Measurements from ENCODE around the gene GNAL. TPM values are rescaled to one million over a fixed set of nuclear protein-coding genes. Genes with fewer than 3 reads are reported as not detected.

GNAL gene
- total and polyA plus RNA-seq, 10 donors, result 0.74 to 5.7 (median 3.0) TPM

DNA sequence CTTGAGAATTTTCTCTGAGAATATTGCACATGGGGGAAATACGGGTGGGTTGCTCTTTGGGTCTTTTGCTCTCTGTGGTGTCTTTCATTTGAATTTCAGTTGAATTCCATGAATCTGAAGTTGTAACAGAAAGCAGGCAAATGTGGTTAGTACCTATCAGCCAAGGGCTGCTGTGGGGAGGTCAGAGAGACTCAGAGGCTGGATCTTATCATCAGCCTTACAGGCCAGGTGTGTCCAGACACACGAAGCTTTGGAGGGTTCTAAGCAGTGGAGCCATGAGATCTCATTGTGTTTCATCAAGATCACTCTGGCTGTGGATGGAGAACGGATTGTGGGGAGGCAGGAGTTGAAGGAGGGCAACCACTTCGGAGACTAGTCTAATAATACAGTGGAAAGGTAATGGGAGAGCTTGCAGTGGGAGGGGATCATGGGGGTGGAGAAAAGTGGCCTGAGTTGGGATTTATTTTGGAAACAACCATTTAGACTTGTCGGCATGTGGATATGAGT is 68.1 kb downstream of the GNAL start:
- Histone ChIP-seq H3K27ac (no peak overlapping the region), H3K36me3 (no peaks in the 10 kb centered on the region), H3K9me3 (no peaks in the 10 kb centered on the region), H3K4me1 (peaks cover 0 to 10% (median 7%) of the 10 kb centered on the region in 6 donors), H3K27me3 (replicated peaks in 1 of 7) (peaks cover 0 to 24% (median 10%) of the 10 kb centered on the region in 7 donors), H3K4me3 (no peak overlapping the region)
- 72 to 85% (median 79%) methylated on average over 5 of the region's 5 CpGs for WGBS, 5 donors
- intact Hi-C loops (cut with DNase I; ENCODE audit: low total_unique reads), result no loop called here
- TF ChIP-seq POLR2A (IDR thresholded peaks at IDR 0.05) (no peak), POLR2AphosphoS5 (IDR thresholded peaks at IDR 0.05) (no peak)
- TF ChIP-seq, protein P1, sequence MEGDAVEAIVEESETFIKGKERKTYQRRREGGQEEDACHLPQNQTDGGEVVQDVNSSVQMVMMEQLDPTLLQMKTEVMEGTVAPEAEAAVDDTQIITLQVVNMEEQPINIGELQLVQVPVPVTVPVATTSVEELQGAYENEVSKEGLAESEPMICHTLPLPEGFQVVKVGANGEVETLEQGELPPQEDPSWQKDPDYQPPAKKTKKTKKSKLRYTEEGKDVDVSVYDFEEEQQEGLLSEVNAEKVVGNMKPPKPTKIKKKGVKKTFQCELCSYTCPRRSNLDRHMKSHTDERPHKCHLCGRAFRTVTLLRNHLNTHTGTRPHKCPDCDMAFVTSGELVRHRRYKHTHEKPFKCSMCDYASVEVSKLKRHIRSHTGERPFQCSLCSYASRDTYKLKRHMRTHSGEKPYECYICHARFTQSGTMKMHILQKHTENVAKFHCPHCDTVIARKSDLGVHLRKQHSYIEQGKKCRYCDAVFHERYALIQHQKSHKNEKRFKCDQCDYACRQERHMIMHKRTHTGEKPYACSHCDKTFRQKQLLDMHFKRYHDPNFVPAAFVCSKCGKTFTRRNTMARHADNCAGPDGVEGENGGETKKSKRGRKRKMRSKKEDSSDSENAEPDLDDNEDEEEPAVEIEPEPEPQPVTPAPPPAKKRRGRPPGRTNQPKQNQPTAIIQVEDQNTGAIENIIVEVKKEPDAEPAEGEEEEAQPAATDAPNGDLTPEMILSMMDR (IDR thresholded peaks at IDR 0.05 in 8 of 11, conservative IDR thresholded peaks at IDR 0.05 in 3 of 11), result no peak
- no peak for DNase-seq

DNA sequence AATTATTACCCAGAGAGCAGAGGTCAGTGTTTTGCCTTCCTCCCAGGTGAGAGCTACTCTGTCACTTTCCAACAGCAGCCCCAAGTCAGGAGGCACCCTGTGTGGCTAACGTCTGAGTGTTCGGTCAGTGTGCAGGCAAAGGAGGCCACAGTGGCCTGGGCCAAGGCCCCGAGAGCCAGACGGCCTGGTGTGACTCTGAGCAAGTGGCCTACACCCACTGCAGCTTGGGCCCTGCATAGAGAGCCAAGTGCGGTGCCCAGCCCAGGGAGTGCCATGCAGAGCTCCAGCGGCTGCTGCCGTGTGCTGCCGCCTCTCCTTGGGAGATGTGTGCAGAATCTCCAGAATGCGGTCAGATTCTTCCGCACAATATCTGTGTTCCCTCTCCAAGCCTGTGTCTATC is 70.4 kb downstream of the GNAL start:
- Histone ChIP-seq H3K9me3 (no peaks in the 10 kb centered on the region), H3K4me1 (no peaks in the 10 kb centered on the region), H3K4me3 (no peak overlapping the region), H3K27ac (no peak overlapping the region), H3K27me3 (replicated peaks in 1 of 7) (peaks cover 0 to 2% (median 0%) of the 10 kb centered on the region in 7 donors), H3K36me3 (no peaks in the 10 kb centered on the region)
- TF ChIP-seq POLR2AphosphoS5 (IDR thresholded peaks at IDR 0.05) (no peak), POLR2A (IDR thresholded peaks at IDR 0.05) (no peak)
- TF ChIP-seq, protein P1 (IDR thresholded peaks at IDR 0.05 in 8 of 11, conservative IDR thresholded peaks at IDR 0.05 in 3 of 11), result no peak
- intact Hi-C loops (cut with DNase I; ENCODE audit: low total_unique reads), result no loop called here
- no peak for DNase-seq
- WGBS, 5 donors, result 91 to 94% (median 93%) methylated on average over 10 of the region's 10 CpGs

DNA sequence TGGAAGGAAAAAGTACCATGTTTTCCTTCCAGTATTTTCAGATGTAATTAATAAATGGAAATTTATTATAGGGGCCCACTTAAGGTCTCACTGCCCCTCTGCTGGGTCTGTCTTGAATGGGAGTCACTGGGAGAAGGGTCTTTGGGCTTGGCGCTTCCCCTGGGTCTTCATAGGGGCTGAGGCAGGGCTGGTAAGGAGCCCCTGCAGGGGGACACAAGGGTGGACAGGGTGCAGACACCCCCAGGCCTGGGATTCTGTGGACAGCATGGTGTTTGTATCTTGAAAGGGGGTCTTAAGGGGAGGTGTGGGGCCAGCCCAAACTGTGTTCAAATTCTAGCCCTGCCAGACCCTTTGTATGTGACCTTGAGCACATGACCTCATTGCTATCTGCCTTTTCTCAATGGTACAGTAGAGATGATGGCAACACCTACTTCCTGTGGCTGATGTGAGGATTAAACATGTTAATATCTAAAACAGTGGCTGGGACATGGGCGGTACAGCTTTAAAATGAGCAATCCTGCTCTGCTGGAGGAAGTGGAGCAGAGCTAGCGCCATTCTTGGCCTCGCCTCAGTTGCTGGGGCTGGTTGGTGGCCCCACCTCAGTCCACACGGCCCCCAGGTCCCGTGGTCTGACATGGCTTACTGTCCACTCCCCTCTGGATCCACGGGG is 71.6 kb downstream of the GNAL start:
- Histone ChIP-seq H3K4me1 (no peaks in the 10 kb centered on the region), H3K27ac (no peak overlapping the region), H3K36me3 (no peaks in the 10 kb centered on the region), H3K27me3 (replicated peaks in 1 of 7) (no peaks in the 10 kb centered on the region), H3K9me3 (no peaks in the 10 kb centered on the region), H3K4me3 (no peak overlapping the region)
- TF ChIP-seq POLR2AphosphoS5 (IDR thresholded peaks at IDR 0.05) (no peak), POLR2A (IDR thresholded peaks at IDR 0.05) (no peak)
- DNase-seq, result no peak
- WGBS, 5 donors, result 69 to 74% (median 71%) methylated on average over 7 of the region's 7 CpGs
- intact Hi-C loops (cut with DNase I; ENCODE audit: low total_unique reads), result no loop called here

DNA sequence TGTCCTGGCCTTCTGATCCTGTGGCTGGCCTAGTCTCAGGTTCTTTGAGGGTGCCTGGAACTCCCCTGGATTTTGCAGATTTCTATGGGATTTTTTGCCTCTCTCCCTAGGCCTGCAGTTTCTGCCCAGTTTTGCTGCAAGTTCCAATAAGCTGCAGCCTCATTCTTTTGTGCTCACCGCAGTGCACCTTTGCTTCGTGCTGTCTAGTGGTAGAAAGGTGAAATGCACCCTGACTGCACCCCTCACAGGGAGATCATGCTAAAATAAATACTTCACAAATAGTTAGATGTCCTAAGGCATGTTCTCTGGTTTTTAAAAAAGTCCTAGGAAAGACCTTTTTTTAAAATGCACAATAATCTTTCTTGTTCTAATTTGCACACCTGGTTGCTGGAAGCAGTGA is 72.5 kb downstream of the GNAL start:
- Histone ChIP-seq H3K9me3 (no peaks in the 10 kb centered on the region), H3K36me3 (no peaks in the 10 kb centered on the region), H3K27ac (no peak overlapping the region), H3K27me3 (replicated peaks in 1 of 7) (no peaks in the 10 kb centered on the region), H3K4me3 (no peak overlapping the region), H3K4me1 (no peaks in the 10 kb centered on the region)
- DNase-seq, result no peak
- WGBS, 5 donors, result 73 to 94% (median 90%) methylated on average over 2 of the region's 2 CpGs
- TF ChIP-seq, protein P1 (IDR thresholded peaks at IDR 0.05 in 8 of 11, conservative IDR thresholded peaks at IDR 0.05 in 3 of 11), result no peak
- no peak for TF ChIP-seq POLR2AphosphoS5 (IDR thresholded peaks at IDR 0.05)
- no peak for TF ChIP-seq POLR2A (IDR thresholded peaks at IDR 0.05)
- intact Hi-C loops (cut with DNase I; ENCODE audit: low total_unique reads), result no loop called here

All from spleen (tissue), 11 donors.